Lower lobe of right lung (tissue), 2 donors: ENCODE measurements around the gene TOR2A. TPM values are rescaled to one million over a fixed set of nuclear protein-coding genes. Genes with fewer than 3 reads are reported as not detected.

ENCODE experiments used
- ATAC-seq, 2 donors: fragments of 200-7000 bp; cut with Tn5 transposase; one replicate each; pipeline ENCODE4 v1.9.1; 2020 to 2022; ENCODE audit warnings: mild to moderate bottlenecking in 2 of 2, moderate library complexity in 2 of 2
- DNase-seq: peaks from one replicate; pipeline ENCODE4 v3.0.0-alpha.2; 2020
- H3K27ac ChIP-seq: fragments of 200-600 bp; one replicate; pipeline ENCODE4 v1.8.0; 2022
- H3K27me3 ChIP-seq: fragments of 200-600 bp; one replicate; pipeline ENCODE4 v1.8.0; 2022; ENCODE audit warnings: low read depth
- H3K36me3 ChIP-seq: fragments of 200-600 bp; one replicate; pipeline ENCODE4 v1.8.0; 2022; ENCODE audit warnings: mild to moderate bottlenecking
- H3K4me1 ChIP-seq: fragments of 200-600 bp; one replicate; pipeline ENCODE4 v1.8.0; 2022
- H3K4me3 ChIP-seq: fragments of 200-600 bp; one replicate; pipeline ENCODE4 v1.8.0; 2022; ENCODE audit warnings: mild to moderate bottlenecking
- H3K9me3 ChIP-seq: fragments of 200-600 bp; one replicate; pipeline ENCODE4 v1.8.0; 2022
- intact Hi-C: fragments of 100-400 bp; cut with DNase I; formaldehyde crosslinking; loops from one replicate; pipeline ENCODE4 v1.11.0; 2022
- total RNA-seq: library from RNA; stranded (reverse); fragmentation: NEBNext Ultra II Directional; extraction: Animal tissue kit (Norgen Biotek cat#: 25700); gene quantifications from one replicate; pipeline ENCODE4 v1.2.1, GENCODE V29; 2021
- TF ChIP-seq, protein P1 (sequence below): fragments of 200-600 bp; IDR thresholded peaks from one replicate; pipeline ENCODE4 v1.8.0; 2022; ENCODE audit warnings: antibody characterized with exemption, mild to moderate bottlenecking
- donor health status: DM: no; HTN: yes; CAD: no; lungs with severe emphysema.

TOR2A gene
- total RNA-seq, 1 donor from 2014 or later: 16.5 TPM

- no peaks in the 10 kb centered on the region for H3K27me3 ChIP-seq
- no peak overlapping the region for H3K27ac ChIP-seq
- intact Hi-C loops: loop anchor here (10.0 kb wide), 1 partner anchor 137 kb away; no protein-coding TSS in a partner anchor
- ATAC-seq (no peak), DNase-seq (no peak)
- no peak overlapping the region for H3K4me3 ChIP-seq
- H3K9me3 ChIP-seq: no peaks in the 10 kb centered on the region
- TF ChIP-seq, protein P1, sequence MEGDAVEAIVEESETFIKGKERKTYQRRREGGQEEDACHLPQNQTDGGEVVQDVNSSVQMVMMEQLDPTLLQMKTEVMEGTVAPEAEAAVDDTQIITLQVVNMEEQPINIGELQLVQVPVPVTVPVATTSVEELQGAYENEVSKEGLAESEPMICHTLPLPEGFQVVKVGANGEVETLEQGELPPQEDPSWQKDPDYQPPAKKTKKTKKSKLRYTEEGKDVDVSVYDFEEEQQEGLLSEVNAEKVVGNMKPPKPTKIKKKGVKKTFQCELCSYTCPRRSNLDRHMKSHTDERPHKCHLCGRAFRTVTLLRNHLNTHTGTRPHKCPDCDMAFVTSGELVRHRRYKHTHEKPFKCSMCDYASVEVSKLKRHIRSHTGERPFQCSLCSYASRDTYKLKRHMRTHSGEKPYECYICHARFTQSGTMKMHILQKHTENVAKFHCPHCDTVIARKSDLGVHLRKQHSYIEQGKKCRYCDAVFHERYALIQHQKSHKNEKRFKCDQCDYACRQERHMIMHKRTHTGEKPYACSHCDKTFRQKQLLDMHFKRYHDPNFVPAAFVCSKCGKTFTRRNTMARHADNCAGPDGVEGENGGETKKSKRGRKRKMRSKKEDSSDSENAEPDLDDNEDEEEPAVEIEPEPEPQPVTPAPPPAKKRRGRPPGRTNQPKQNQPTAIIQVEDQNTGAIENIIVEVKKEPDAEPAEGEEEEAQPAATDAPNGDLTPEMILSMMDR: no peak
- peaks cover 11% of the 10 kb centered on the region for H3K4me1 ChIP-seq
- H3K36me3 ChIP-seq: peaks cover 22% of the 10 kb centered on the region
Measured at GRCh38 chr9:127731938-127732337, 3.2 kb downstream of the TOR2A start.

- Histone ChIP-seq H3K9me3 (no peaks in the 10 kb centered on the region), H3K27me3 (no peaks in the 10 kb centered on the region), H3K4me3 (no peak overlapping the region), H3K36me3 (peaks cover 22% of the 10 kb centered on the region), H3K4me1 (peaks cover 11% of the 10 kb centered on the region), H3K27ac (no peak overlapping the region)
- no peak for DNase-seq
- ATAC-seq: no peak
- TF ChIP-seq, protein P1: no peak
- intact Hi-C loops: loop anchor here (10.0 kb wide), 1 partner anchor 136 kb away; no protein-coding TSS in a partner anchor
Measured at GRCh38 chr9:127730799-127731410, 4.2 kb downstream of the TOR2A start.

GRCh38 chr9:127730262-127730661, 4.8 kb downstream of the TOR2A start:
- H3K4me3 ChIP-seq: no peak overlapping the region
- H3K27me3 ChIP-seq: no peaks in the 10 kb centered on the region

DNA sequence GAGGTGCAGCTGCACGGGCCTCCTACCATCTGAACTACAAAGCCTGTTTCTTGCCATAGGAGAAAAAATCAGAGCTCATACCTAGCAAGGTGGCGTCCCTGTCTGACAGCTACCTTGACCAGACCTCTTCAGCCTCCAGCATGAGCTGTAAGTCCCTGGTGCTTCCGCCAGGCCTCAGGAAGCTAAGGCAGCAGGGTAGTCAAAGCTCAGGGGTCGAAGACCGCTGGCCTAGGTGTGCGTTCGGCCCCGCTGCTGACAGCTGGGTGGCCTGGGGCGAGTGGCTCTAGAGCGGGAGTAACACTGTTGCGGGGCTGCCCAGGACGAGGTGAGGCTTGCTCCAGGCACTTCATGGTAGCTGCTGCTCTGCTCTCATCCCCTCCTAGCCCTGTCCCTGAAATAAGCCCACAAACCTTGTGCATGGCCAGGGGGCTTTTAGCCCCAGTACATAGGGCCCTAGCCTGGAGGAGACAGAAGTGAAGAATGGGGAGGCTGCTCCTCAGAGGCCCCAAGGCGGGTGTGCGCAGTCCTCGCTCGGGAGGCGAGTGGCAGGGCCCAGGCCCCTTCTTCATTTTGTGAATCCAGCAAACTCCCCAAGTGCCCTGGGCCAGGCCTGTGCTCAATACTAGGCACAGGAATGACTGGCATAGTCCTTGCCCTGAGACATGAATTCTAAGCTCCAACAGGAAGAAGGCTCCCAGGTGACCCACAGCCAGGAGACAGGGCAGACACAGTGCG, 5.4 kb downstream of the TOR2A start:
- no peaks in the 10 kb centered on the region for H3K27me3 ChIP-seq
- H3K36me3 ChIP-seq: peaks cover 22% of the 10 kb centered on the region
- peaks cover 13% of the 10 kb centered on the region for H3K4me1 ChIP-seq
- no peak overlapping the region for H3K27ac ChIP-seq
- intact Hi-C loops: loop anchor here (10.0 kb wide), 1 partner anchor 135 kb away; no protein-coding TSS in a partner anchor
- H3K9me3 ChIP-seq: no peaks in the 10 kb centered on the region
- no peak for DNase-seq
- no peak for ATAC-seq
- TF ChIP-seq, protein P1: no peak
- H3K4me3 ChIP-seq: no peak overlapping the region

More at GRCh38 chr9:127730262-127730661, 4.8 kb downstream of the TOR2A start:
- intact Hi-C loops: loop anchor here (10.0 kb wide), 1 partner anchor 135 kb away; no protein-coding TSS in a partner anchor
- DNase-seq (no peak), ATAC-seq (no peak)
- TF ChIP-seq, protein P1: no peak
- H3K36me3 ChIP-seq: peaks cover 22% of the 10 kb centered on the region
- peaks cover 11% of the 10 kb centered on the region for H3K4me1 ChIP-seq
- no peak overlapping the region for H3K27ac ChIP-seq
- H3K9me3 ChIP-seq: no peaks in the 10 kb centered on the region

DNA sequence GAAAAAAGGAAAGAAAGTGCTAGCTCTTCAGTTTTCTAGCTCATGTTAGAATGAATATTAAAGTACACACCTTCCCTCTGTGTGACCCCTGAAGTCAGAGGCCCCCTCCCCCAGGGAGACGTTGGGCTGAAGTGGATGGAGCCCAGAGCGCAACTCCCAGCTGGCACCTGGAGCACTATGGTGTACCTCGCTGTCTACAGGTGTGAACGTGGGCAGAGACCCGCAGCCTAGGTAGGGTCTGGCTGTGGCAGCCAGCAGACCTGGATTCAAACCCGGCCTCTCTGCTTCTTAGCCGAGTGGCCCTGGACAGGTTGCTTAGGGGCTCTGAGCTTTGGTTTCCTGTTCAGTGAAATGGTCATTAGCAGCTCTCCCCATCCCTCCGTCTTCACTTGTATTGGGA, 6.3 kb downstream of the TOR2A start:
- TF ChIP-seq, protein P1: no peak
- no peak overlapping the region for H3K27ac ChIP-seq
- DNase-seq (no peak), ATAC-seq (no peak)
- H3K4me3 ChIP-seq: no peak overlapping the region
- H3K9me3 ChIP-seq: no peaks in the 10 kb centered on the region
- H3K27me3 ChIP-seq: no peaks in the 10 kb centered on the region
- peaks cover 12% of the 10 kb centered on the region for H3K4me1 ChIP-seq
- intact Hi-C loops: no loop called here
- H3K36me3 ChIP-seq: peaks cover 22% of the 10 kb centered on the region
